SK-N-MC (cell line): Measurements from ENCODE around the gene FAM131C.

ENCODE experiments used
- EZH2 ChIP-seq: fragments of 200-600 bp; sonication (generic); IDR thresholded peaks from one replicate; pipeline ENCODE4 v1.6.1; 2017; ENCODE audit warnings: antibody characterized with exemption
- FOXP2 ChIP-seq: optimal IDR thresholded peaks from 2 replicates; pipeline ENCODE3; 2011; ENCODE audit warnings: mild to moderate bottlenecking, moderate library complexity; ENCODE audit not compliant: insufficient read depth; ENCODE audit errors: extremely low read length, control extremely low read depth
- POLR2AphosphoS5 ChIP-seq: IDR thresholded peaks from 2 replicates; pipeline ENCODE4 v1.6.1; 2012; ENCODE audit warnings: mild to moderate bottlenecking, low read depth, low read length, borderline replicate concordance

- TF ChIP-seq POLR2AphosphoS5: no peak
- TF ChIP-seq EZH2: no peak
- no peak for TF ChIP-seq FOXP2
Measured at GRCh38 chr1:16088351-16088911, 15.0 kb upstream of the FAM131C start.
